HG02763 (cell line): ENCODE measurements around the gene GNLY.
A peak's percentile ranks its signal among the peaks of the same experiment; 100 is the strongest.
"Not testable (repeated sequence)": the region's sequence is repeated elsewhere in the genome, so short reads cannot be mapped to it uniquely, and the experiment has no call there.

Experiments
- ATAC-seq: cut with Tn5 transposase; IDR thresholded peaks from one replicate; pipeline ENCODE4 v1.9.1; 2021; ENCODE audit warnings: mild to moderate bottlenecking, moderate library complexity; ENCODE audit not compliant: unreplicated experiment

The GNLY gene

DNA sequence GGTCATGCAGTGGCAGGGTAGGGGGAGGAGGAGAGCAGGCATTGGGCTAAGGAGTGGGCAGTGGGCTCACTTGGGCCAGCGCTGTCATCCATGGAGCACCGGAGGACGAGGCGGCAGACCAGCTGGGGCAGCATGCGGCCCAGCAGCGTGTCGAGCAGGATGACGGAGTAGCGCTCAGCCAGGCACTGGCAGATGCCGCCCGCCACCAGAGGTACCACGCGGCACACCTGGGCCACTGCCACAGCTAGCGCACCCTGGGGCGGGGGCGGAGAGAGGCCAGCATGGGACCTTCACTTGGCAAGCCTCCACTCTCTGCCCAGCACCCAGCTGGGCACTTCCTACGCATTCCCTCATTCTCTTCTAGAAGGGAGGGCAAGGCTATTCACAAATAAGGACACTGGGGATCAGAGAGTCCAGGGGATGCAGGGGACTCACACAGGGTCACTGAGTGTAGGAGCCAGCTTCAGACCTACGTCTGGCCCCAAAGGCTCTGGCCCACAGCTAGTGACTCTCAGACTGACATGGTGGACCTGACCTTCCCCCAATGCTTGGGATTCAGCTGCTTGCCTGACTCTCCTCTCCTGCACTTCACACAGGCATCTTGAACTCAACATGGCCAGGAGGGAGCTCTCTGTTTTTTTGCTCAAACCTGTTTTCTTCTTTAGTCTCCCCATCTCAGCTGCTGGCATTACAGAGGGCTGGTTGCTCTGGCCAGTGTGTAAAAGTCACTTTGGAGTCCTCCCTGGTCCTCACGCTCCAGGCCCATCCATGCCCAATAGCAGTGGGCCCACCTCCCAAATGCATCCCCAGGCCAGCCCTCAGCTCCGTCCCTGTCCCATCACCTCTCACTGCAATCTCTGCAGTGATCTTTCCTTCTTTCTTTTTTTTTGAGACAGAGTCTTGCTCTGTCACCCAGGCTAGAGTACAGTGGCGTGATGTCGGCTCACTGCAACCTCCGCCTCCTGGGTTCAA lies 30.3 kb upstream of the GNLY start:
- ATAC-seq = no peak

DNA sequence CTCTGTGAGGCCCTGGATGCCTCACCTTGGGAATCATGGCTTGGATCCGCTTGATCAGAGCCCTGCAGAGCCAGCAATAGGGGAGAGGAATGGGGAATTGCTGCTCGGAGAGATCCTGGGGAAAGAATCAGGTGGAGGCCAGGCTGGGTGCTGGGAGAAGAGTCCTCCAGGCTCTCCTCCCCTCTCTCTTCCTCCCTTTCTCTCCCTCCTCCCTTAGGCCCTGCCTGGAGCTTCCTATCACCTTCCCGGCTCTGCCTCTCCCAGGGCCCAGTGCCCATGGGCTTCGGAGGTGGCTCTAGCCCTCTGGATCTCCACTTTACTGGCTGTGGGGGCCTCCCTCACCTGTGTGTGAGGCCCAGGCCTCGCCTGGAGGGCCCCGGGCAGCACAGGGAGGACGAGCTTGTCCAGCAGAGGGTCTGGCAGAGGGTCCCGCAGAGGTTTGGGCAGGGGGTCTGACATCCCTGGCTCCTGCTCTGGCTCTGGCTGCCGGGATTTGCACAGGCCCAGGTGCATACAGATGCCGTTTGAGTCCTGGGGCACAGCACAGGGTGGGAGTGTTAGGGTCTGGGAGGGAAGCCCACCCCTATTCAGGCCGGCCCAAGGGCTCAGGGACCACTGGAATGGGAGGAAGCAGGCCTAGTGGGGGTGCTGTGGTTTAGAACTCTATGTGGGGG lies 28.8 kb upstream of the GNLY start:
- no peak for ATAC-seq

DNA sequence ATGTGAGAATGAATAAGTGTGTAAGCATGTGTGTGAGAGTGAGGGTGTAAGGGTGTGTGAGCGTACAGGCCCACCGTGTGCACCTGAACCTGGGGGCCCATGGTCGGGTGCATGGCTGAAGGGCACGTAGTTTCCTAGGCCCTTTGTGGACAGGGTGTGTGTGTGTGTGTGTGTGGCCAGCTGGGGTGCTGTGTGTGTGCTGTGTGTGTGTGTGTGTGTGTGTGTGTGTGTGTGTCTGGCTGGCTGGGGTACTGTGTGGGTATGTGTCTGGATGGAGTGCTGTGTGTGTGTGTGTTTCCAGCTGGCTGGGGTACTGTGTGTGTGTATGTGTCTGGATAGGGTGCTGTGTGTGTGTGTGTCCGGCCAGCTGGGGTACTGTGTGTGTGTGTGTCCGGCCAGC lies 28.1 kb upstream of the GNLY start:
- ATAC-seq = no peak

DNA sequence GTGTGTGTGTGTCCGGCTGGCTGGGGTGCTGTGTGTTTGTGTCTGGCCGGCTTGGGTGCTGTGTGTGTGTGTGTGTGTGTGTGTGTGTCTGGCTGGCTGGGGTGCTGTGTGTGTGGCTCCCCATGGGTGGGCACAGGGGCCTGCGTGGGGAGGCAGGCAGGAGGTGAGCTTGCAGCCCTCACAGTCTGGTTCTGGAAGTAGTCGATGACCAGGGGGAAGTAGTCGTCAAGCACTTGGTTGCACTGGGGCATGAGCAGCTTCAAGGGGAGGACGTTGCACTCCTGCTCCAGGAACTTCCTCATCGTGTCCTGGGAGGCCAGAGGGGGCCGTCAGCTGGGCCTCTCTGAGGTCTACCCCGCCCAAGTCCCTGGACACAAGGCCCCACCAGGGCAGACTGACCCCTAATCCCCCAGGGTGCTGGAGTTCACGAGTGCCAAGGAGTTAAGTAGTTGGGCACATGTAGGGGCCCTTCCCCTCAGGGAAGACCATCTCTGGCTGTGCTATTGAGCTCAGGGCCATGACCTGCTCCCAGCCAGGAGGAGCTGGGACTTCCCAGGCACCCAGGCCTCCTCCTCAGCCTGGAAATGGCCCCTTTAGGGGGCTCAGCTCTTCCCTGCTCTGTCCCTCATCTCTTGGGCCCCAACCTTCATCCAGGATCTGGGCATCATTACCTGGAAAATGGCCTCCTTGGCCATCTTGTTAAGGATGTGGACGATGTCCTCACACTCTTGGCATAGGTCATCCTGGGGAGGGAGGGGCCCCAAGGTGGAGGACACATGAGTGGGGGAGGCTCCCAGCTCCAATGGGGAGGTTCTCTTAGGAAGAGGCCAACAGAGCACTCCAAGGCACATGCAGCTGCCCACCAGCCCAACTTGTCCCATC lies 27.5 kb upstream of the GNLY start:
- ATAC-seq = no peak

DNA sequence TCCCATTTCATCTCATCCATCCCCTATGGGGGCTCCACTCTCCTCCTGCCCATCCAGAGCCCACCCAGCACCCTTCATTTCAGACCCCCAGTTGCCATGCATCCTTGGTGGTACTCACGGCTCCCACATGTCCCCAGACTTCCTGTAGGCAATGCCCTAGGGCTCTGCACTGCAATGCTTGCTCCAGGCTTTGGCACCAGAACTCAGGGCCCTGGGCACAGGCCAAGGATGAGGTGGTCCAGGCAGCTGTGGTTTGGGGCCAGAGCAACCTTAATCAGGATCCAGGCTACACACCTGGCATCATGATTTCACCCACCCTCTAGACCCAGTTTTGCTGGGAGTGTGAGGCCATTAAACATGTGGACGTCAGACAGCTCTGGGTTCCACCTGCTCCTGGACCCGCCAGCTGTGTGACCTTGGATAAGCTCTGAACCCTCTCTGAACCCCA lies 26.6 kb upstream of the GNLY start:
- ATAC-seq = no peak

DNA sequence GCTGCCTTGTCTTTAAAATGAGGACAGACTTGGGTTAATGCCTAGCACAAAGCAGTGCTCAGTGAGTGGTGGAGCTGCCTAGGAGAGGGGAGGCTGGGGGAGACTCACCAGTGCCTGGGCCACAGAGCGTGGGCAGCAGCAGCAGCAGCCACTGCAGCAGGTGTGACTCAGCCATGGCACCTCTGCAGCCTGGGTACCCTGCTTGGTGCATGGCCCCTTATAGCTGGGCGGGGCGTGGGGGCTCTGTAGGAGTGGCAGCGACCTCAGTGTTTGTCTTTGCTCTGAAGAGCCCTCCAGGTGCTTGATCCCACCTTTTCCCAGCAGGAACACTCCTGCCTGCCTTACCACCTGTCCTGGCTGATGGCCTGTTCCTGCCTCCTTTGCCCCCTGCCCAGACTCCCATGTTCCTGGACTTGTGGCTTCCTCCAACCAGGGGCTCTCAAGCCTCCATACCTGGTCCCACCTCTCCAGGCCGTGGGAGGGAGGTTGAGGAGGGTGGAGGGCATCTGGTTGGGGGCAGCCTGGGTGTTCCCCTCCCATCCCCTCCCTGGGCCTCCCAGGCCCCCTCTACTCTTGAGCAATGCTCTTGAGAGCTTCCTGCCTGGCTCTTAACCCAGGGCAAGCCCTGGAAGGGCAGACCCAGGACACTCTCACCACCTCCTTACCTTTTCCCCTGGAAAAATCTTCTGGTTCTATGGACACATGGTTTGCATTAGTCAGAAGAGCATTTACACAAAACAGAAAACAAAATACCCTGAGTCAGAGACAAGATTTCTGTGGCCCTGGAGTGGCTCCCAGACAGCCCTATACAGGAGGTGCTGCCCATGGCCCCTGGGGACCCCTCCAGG lies 25.9 kb upstream of the GNLY start, which contains the start of gene SFTPB:
SFTPB (minus strand) TSS at position 191 of the 848 bp plus-strand sequence; CDS start at position 175, 16 bp downstream.
- no peak for ATAC-seq

DNA sequence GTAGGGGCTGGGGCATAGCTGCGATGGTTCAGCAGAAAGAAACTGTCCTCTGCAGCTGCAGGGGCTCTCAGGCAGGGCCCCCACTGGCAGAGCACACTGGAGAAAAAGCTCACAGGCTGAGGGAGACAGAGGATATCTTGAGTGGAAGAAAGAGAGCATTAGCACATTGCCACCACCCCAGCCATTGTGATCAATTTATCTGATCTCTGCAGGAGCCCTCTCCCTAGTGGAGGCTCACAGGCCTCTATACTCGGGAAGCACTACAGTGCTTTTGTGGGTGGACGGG lies 25.4 kb upstream of the GNLY start:
- ATAC-seq = no peak

DNA sequence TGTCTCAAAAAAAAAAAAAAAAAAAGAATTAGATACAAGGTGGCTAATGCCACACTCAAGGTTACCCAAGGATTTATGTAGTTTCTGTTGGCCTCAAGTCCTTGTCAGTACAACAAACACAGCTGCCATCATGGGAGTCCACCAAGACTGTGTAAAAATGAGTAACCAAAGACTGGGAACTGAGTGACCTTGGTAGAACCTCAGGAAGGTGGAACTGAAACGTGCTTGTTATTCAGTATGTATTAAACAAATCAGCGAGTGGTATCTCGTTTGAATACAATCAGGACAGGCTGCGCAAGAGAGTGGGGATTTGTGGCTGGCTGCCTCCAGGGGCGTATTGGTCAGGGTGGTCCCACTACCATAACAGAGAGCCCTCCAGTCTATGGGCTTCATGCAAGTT lies 24.6 kb upstream of the GNLY start:
- ATAC-seq = peak; percentile 75

DNA sequence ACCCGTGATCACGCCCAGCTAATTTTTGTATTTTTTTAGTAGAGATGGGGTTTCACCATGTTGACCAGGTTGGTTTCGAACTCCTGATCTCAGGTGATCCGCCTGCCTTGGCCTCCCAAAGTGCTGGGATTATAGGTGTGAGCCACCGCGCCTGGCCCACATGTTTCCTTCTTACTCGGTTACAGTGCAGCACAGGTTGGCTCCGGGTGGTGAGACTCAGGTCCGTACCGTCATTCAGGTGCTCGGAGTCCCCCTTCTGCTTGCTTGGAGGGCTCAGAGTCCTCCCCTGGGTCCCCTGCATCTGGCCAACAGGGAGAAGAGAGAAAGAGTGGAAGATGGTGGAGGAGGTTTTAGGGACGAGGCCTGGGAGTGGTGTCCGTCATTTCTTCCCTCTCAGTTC lies 23.7 kb upstream of the GNLY start:
- not testable (repeated sequence) for ATAC-seq

DNA sequence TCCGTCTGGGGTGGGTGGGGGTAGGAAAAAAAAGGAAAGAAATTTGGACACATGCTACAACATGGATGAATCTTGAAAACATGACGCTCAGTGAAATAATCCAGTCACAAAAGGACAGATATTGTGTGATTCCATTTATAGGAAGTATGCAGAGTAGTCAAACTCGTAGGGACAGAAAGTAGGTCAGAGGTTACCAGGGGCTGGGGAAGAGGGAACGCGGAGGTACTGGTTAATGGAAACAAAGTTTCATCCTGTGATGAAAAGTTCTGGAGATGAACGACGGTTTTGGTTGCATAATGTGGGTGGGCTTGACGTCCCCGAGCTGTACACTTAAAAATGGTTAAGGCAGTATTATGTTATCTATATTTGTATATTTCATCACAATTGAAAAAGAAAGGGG lies 21.7 kb upstream of the GNLY start:
- ATAC-seq = no peak

DNA sequence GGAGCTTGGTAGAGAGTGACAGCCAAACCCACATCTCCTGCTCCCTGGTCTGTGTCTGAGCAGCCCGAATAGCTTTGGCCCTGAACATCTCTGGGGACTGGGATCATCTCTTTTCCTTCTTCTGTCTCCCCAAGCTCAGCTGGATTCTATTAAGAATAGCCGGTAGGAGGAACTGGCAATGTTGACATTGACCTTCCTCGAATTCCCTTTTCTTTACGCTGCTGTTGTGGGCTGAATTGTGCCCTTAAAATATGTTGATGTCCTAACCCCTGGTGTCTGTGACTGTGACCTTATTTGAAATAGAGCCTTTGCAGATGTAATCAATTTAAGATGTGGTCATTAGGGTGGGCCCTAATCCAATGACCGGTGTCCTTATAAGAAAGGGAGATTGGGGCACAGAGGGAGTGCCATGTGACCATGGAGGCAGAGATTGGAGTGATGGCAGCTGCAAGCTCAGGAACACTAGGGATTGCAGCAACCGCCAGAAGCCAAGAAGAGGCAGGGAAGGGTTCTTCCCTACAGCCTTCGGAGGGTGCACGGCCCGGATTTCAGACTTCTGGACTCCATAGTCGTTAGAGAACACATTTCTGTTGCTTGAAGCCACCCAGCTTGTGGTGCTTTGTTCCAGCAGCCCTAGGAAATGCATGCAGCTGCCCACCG lies 20.3 kb upstream of the GNLY start:
- ATAC-seq = no peak

DNA sequence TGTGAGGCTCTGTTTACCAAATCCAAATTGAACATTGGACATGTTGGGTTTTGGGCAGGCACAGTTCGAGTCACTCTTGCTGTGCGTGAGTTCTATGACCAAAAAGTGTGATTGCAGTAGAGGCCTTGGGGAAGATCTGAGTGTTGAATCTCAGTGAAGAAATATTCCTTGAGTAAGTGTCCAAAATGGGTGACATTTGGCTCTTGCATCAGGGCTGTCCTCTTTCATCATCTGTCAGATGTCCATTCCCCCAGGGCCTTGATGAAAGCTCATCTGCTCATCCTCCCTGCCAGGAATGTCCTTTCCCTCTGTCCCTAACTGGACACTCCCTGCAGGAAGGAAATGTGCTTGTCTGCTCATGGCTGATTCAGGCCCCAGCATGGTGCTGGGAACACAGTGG lies 19.7 kb upstream of the GNLY start:
- ATAC-seq = no peak

DNA sequence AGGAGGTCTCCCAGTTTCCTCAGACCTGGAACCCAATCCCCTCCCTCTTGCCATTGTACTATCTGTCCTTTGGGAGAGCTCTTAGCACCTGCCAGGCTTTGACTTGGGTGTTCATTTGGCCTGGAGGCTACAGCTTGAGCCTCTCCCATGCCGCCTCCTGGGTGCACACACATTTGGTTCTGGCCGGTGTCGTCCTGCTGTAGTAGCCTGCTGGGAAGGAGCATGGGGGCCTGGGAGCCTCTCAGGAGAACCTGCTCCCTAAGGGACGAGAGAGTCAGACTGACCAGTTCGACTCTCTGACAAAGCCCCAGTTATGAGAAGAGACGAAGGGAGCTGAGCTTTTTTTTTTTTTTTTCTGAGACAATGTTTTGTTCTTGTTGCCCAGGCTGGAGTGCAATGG lies 18.7 kb upstream of the GNLY start:
- no peak for ATAC-seq

DNA sequence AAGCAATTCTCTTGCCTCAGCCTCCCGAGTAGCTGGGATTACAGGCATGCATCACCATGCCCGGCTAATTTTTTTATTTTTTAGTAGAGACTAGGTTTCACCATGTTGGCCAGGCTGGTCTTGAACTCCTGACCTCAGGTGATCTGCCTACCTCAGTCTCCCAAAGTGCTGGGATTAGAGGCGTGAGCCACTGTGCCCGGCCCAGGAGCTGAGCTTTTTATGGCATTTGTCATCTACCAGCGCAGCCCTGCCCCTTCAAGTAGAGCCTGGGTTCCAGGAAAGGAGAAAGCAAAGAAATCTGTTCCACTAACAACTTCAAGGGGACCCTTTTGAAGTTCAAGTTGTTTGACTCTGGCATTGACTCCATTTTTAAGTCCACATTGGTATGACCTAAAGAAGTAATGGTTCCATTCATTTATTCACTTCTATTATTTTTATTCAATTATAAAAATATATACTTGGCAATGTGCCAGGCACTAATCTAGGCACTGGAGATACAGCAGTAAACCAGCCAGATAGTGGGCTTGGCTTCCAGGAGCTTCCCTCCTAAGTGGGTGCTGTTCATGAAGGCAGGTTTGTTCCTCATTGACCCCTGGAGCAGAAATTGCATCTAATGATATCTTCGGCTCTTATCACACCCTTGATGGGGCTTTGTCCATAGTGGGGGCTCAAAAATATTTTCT lies 18.2 kb upstream of the GNLY start:
- no peak for ATAC-seq

DNA sequence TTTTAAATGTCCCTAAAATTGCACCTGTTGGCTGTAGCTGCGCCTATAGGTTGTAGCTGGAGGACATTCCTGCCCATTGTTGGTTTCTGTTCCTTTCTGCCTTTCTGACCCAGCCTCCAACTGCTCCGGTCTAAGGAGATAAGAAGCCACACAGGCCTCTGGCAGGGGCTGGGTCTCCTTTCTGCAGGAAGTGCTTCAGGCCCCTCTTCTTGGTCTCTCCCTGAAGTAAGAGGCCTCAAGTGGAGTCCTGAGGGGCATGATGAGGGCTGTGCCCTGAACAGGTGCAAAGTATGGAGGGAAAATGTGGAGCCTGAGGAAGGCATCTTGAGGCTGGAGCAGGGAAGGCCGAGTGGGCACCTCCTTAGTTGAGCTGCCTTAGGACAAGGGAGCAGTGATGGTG lies 15.8 kb upstream of the GNLY start:
- ATAC-seq = no peak

DNA sequence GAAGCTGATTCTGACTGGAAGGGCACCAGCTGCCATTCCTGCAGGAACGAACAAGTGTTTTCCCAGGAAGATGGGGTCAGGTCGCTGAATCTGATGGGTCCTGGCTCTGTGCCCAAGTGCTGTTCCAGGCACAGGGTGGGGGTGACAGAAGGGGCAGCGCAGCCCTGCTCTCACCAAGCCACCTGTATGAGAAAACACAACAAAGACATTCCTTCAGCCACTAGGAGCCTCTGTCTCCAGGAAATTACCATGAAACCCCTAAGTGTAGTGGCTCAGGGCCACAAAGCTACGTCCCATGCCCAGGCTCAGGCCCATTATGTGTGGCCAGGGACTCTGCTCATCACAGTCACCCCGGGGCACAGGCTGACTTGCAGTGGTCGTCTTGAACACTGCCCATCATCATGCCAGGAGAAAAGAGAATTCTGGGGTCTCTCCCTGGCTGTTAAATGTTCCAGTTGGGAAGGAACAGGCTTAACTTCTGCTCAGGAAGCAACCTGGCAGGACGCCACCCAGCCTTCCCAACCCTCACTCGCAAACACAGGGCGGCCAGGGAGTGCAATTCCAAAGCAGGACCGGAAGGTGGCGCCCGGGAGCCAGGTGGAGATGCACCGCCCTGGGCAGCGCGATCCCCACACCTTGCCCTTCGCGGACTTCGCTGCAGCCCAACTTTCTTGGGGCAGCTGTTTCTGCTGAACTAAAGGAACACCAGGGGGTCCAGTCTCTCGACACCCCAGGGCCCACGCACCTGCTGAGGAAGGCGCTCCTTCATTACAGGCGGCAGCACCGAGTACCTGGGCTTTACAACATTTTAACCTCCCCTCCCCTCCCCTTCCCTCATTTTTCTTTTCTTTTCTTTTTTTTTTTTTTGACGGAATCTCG lies 15.1 kb upstream of the GNLY start:
- ATAC-seq = peak; percentile 60

DNA sequence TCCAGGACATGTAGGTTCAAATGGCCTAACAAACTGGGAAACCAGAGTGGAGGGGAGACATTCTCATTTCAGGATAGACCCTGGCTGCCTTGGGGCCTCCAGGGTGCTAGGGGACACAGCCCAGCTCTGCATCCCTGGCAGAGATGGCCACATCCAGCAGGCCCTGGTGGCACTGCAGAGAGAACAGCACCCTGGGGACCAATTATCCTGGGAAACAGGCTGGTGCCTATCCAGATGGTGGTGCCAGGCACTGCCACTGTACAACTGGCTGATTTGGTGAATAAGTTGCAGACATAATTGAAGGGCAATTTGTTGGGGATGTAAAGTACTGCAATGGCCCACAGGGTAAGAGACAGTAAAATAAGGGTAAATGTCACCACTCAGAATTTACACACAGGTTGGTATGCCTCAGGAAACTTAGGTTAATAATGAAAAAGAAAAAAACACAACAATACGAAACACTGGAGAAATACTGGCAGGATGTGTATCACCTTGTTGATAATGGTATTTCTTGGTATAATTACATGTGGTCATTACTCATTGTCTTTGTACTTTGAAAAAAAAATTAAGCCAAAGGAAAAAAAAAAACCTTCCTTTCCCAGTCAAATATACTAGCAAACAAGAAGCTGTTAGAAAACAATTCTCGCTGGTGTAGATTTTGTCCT lies 13.3 kb upstream of the GNLY start:
- no peak for ATAC-seq

DNA sequence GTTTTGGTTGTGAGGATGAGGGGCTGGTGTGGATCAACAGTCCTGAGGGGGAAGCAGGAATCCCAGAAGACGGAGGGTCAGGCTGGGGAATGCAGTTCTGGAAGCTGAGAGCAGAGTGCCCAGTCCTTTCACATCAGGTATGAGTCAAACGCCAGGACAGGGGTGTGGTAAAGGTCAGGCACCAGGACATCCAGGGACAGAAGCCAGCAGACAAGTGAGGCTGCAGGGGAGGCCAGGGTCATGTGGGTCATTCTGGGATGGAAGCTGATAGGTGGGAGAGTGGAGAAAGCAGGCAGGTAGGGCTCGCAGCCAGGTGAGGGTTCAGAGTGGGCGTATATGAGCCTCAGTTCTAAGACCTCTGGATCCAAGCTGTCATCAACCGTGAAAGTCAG lies 12.8 kb upstream of the GNLY start:
- no peak for ATAC-seq
